ENCODE results near the gene PTPRN2. TPM values are rescaled to one million over a fixed set of nuclear protein-coding genes. Genes with fewer than 3 reads are reported as not detected.
"Not testable (repeated sequence)": the region's sequence is repeated elsewhere in the genome, so short reads cannot be mapped to it uniquely, and the experiment has no call there.

PTPRN2 gene
- total RNA-seq, 1 donor from 2014 or later = 15.4 TPM

DNA sequence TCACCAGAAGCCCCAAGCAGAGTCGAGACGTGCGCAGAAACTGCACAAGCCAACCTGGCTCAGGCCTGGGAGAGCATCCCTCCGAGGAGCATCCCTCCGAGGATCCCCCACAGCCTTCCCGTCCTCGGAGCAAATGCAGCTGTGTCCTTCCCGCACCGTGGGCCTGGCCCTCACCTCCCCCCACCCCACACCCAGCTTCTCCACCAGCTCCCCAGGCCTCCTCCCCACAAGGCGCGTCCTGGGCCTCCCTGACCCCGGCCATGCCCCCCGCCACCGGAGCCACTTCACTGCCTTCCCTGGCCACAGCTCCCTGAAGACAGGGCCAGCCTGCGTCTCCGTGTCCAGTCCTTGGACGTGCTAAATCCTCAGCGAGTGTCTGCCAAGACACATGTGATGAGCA lies 60.6 kb downstream of the PTPRN2 start:
- DNase-seq (ENCODE audit: extremely low spot score, unreplicated experiment) = no peak
- Mint-ChIP-seq H3K9me3 (no peaks in the 10 kb centered on the region), H3K4me1 (ENCODE audit: unreplicated experiment) (no peaks in the 10 kb centered on the region), H3K36me3 (no peaks in the 10 kb centered on the region), H3K27ac (no peak overlapping the region), H3K27me3 (peaks cover 2% of the 10 kb centered on the region), H3K4me3 (no peak overlapping the region)
- TF ChIP-seq, protein P1, sequence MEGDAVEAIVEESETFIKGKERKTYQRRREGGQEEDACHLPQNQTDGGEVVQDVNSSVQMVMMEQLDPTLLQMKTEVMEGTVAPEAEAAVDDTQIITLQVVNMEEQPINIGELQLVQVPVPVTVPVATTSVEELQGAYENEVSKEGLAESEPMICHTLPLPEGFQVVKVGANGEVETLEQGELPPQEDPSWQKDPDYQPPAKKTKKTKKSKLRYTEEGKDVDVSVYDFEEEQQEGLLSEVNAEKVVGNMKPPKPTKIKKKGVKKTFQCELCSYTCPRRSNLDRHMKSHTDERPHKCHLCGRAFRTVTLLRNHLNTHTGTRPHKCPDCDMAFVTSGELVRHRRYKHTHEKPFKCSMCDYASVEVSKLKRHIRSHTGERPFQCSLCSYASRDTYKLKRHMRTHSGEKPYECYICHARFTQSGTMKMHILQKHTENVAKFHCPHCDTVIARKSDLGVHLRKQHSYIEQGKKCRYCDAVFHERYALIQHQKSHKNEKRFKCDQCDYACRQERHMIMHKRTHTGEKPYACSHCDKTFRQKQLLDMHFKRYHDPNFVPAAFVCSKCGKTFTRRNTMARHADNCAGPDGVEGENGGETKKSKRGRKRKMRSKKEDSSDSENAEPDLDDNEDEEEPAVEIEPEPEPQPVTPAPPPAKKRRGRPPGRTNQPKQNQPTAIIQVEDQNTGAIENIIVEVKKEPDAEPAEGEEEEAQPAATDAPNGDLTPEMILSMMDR (conservative IDR thresholded peaks at IDR 0.05) = no peak

GRCh38 chr7:158526531-158526930 lies 61.1 kb downstream of the PTPRN2 start:
- no peak for DNase-seq (ENCODE audit: extremely low spot score, unreplicated experiment)
- H3K9me3 Mint-ChIP-seq = no peaks in the 10 kb centered on the region

GRCh38 chr7:158525648-158526484 lies 61.8 kb downstream of the PTPRN2 start:
- H3K9me3 Mint-ChIP-seq = no peaks in the 10 kb centered on the region
- TF ChIP-seq, protein P1 (conservative IDR thresholded peaks at IDR 0.05) = no peak
- no peak for DNase-seq (ENCODE audit: extremely low spot score, unreplicated experiment)
- H3K27me3 Mint-ChIP-seq = no peaks in the 10 kb centered on the region
- no peak overlapping the region for H3K4me3 Mint-ChIP-seq
- H3K27ac Mint-ChIP-seq = no peak overlapping the region
- no peaks in the 10 kb centered on the region for H3K36me3 Mint-ChIP-seq
- H3K4me1 Mint-ChIP-seq (ENCODE audit: unreplicated experiment) = no peaks in the 10 kb centered on the region

More at GRCh38 chr7:158526531-158526930, 61.1 kb downstream of the PTPRN2 start:
- no peaks in the 10 kb centered on the region for H3K36me3 Mint-ChIP-seq
- no peak overlapping the region for H3K4me3 Mint-ChIP-seq
- H3K4me1 Mint-ChIP-seq (ENCODE audit: unreplicated experiment) = no peaks in the 10 kb centered on the region
- no peaks in the 10 kb centered on the region for H3K27me3 Mint-ChIP-seq
- H3K27ac Mint-ChIP-seq = no peak overlapping the region
- TF ChIP-seq, protein P1 (conservative IDR thresholded peaks at IDR 0.05) = no peak

- Mint-ChIP-seq H3K4me1 (ENCODE audit: unreplicated experiment) (no peaks in the 10 kb centered on the region), H3K9me3 (no peaks in the 10 kb centered on the region), H3K27me3 (no peaks in the 10 kb centered on the region), H3K4me3 (no peak overlapping the region), H3K36me3 (no peaks in the 10 kb centered on the region), H3K27ac (no peak overlapping the region)
- TF ChIP-seq, protein P1 (conservative IDR thresholded peaks at IDR 0.05) = no peak
- no peak for DNase-seq (ENCODE audit: extremely low spot score, unreplicated experiment)
Observed at GRCh38 chr7:158524749-158525635, 62.6 kb downstream of the PTPRN2 start.

DNA sequence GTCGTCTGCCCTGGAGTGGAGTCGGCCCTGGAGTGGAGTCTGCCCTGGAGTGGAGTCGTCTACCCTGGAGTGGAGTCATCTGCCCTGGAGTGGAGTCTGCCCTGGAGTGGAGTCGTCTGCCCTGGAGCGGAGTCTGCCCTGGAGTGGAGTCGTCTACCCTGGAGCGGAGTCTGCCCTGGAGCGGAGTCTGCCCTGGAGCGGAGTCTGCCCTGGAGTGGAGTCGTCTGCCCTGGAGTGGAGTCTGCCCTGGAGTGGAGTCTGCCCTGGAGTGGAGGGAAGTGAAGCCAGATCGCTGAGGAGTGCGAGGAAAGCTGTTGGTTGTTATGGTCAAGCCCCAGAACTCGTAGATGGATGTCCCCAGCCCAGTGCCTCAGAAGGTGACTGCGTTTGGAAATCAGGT lies 63.3 kb downstream of the PTPRN2 start:
- not testable (repeated sequence) for H3K4me1 Mint-ChIP-seq (ENCODE audit: unreplicated experiment); DNase-seq (ENCODE audit: extremely low spot score, unreplicated experiment); H3K36me3 Mint-ChIP-seq; H3K4me3 Mint-ChIP-seq; H3K27ac Mint-ChIP-seq; H3K27me3 Mint-ChIP-seq; H3K9me3 Mint-ChIP-seq

DNA sequence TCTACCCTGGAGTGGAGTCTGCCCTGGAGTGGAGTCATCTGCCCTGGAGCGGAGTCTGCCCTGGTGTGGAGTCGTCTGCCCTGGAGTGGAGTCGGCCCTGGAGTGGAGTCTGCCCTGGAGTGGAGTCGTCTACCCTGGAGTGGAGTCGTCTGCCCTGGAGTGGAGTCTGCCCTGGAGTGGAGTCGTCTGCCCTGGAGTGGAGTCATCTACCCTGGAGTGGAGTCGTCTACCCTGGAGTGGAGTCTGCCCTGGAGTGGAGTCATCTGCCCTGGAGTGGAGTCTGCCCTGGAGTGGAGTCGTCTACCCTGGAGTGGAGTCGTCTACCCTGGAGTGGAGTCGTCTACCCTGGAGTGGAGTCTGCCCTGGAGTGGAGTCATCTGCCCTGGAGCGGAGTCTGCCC lies 63.7 kb downstream of the PTPRN2 start:
- H3K36me3 Mint-ChIP-seq; H3K27ac Mint-ChIP-seq; H3K4me3 Mint-ChIP-seq; H3K27me3 Mint-ChIP-seq; H3K4me1 Mint-ChIP-seq (ENCODE audit: unreplicated experiment); H3K9me3 Mint-ChIP-seq; DNase-seq (ENCODE audit: extremely low spot score, unreplicated experiment): not testable (repeated sequence)

DNA sequence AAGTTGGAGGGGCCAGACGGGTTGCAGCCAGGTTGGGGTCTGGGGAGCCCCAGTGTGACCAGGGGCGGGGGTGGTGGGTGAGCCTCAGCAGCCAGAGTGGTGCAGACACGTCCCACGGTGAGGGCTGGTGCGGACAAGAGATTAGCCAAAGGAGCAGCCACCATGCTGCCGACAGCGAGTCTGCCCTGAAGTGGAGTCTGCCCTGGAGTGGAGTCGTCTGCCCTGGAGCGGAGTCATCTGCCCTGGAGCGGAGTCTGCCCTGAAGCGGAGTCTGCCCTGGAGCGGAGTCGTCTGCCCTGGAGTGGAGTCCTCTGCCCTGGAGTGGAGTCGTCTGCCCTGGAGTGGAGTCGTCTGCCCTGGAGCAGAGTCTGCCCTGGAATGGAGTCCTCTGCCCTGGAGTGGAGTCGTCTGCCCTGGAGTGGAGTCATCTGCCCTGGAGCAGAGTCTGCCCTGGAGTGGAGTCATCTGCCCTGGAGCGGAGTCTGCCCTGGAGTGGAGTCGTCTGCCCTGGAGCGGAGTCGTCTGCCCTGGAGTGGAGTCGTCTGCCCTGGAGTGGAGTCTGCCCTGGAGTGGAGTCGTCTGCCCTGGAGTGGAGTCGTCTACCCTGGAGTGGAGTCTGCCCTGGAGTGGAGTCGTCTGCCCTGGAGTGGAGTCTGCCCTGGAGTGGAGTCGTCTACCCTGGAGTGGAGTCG lies 64.3 kb downstream of the PTPRN2 start:
- not testable (repeated sequence) for DNase-seq (ENCODE audit: extremely low spot score, unreplicated experiment); H3K4me1 Mint-ChIP-seq (ENCODE audit: unreplicated experiment); H3K4me3 Mint-ChIP-seq; H3K36me3 Mint-ChIP-seq; H3K27me3 Mint-ChIP-seq; H3K27ac Mint-ChIP-seq; H3K9me3 Mint-ChIP-seq

GRCh38 chr7:158521795-158522194 lies 65.8 kb downstream of the PTPRN2 start:
- H3K9me3 Mint-ChIP-seq; H3K4me1 Mint-ChIP-seq (ENCODE audit: unreplicated experiment): not testable (repeated sequence)

More at GRCh38 chr7:158521795-158522194, 65.8 kb downstream of the PTPRN2 start:
- H3K27me3 Mint-ChIP-seq; DNase-seq (ENCODE audit: extremely low spot score, unreplicated experiment); H3K27ac Mint-ChIP-seq; H3K4me3 Mint-ChIP-seq; H3K36me3 Mint-ChIP-seq: not testable (repeated sequence)

Data from type B pancreatic cell (in vitro differentiated cells).